Common myeloid progenitor, CD34-positive (primary cell): ENCODE results near the gene MAP3K2.

Experiments
- CTCF ChIA-PET: fragments of 350-600 bp; sonication (Branson Sonifier 250); formaldehyde crosslinking; loops from one replicate; lab custom pipeline; 2021; ENCODE audit warnings: antibody characterized with exemption; lab: Charles Lee
- POLR2A ChIA-PET: fragments of 350-600 bp; sonication (Branson Sonifier 250); formaldehyde crosslinking; loops from one replicate; lab custom pipeline; 2021; ENCODE audit warnings: antibody characterized with exemption; lab: Charles Lee
- DNase-seq, 3 donors: peaks; one replicate each; pipeline versions ENCODE4 v3.0.0 to v3.0.0-alpha.2; 2013
- H3K27ac ChIP-seq, 2 experiments: 1 replicate in 1 of 2; 2 replicates in 1 of 2; pipeline ENCODE4 v1.7.0; 2013; ENCODE audit warnings: inconsistent platforms in 2 of 2, low read length in 2 of 2, mild to moderate bottlenecking in 2 of 2, low read depth in 1 of 2, moderate library complexity in 1 of 2; ENCODE audit not compliant: severe bottlenecking in 2 of 2, insufficient read depth in 1 of 2, poor library complexity in 1 of 2
- H3K27me3 ChIP-seq, 5 experiments: replicated peaks in 2 of 5; 1 replicate in 3 of 5; 2 replicates in 2 of 5; pipeline versions ENCODE4 v1.6.1 to v1.7.0; 2013; ENCODE audit warnings: low read length in 4 of 5, mild to moderate bottlenecking in 2 of 5, moderate library complexity in 2 of 5, inconsistent platforms in 1 of 5; ENCODE audit not compliant: insufficient read depth in 5 of 5, control insufficient read depth in 4 of 5
- H3K36me3 ChIP-seq, 4 experiments: 1 replicate in 2 of 4; 2 replicates in 2 of 4; pipeline versions ENCODE4 v1.6.1 to v1.7.0; 2013; ENCODE audit warnings: low read length in 3 of 4, control low read depth in 1 of 4, mild to moderate bottlenecking in 1 of 4; ENCODE audit not compliant: control insufficient read depth in 4 of 4, insufficient read depth in 4 of 4
- H3K4me1 ChIP-seq, 4 experiments: 1 replicate in 3 of 4; 2 replicates in 1 of 4; pipeline versions ENCODE4 v1.6.1 to v1.7.1; 2013; ENCODE audit warnings: low read length in 3 of 4, mild to moderate bottlenecking in 3 of 4, control low read depth in 1 of 4, inconsistent platforms in 1 of 4, moderate library complexity in 1 of 4; ENCODE audit not compliant: control insufficient read depth in 4 of 4, insufficient read depth in 4 of 4; ENCODE audit errors: control extremely low read depth in 1 of 4
- H3K4me3 ChIP-seq, 7 experiments: 1 replicate in 4 of 7; 2 replicates in 3 of 7; pipeline versions ENCODE4 v1.5.1 to v1.7.0; 2013; ENCODE audit warnings: mild to moderate bottlenecking in 7 of 7, low read length in 6 of 7, moderate library complexity in 6 of 7, inconsistent platforms in 2 of 7, low read depth in 2 of 7, control low read depth in 1 of 7; ENCODE audit not compliant: insufficient read depth in 4 of 7, control insufficient read depth in 1 of 7; ENCODE audit errors: extremely low read depth in 1 of 7
- H3K9me3 ChIP-seq, 5 experiments: 1 replicate in 4 of 5; 2 replicates in 1 of 5; pipeline versions ENCODE4 v1.6.1 to v1.7.1; 2013; ENCODE audit warnings: low read length in 4 of 5, mild to moderate bottlenecking in 2 of 5, inconsistent platforms in 1 of 5, low read depth in 1 of 5, moderate library complexity in 1 of 5; ENCODE audit not compliant: control insufficient read depth in 4 of 5, insufficient read depth in 2 of 5; ENCODE audit errors: control extremely low read depth in 1 of 5
- WGBS: methylation state at CpG from one replicate; pipeline ENCODE4 v1.1.5; 2013; ENCODE audit not compliant: insufficient coverage; 5-methylcytosine and 5-hydroxymethylcytosine counted together

Gene MAP3K2

DNA sequence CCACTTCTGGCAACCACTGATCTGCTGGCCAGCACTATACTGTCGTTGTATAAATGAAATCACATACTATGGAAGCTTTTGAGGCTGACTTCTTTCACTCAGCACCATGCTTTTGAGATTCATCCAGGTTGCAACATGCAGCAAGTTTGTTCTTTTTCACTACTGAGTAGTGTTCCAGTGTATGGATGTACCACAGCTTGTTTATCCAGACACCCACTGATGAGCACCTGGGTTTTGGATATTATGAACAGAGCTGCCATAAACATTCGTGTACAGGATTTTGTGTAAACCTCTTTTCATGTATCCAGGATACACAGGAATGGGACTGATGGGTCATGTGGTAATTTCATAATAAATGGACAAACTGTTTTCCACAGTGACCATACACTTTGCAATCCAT is 104.5 kb downstream of the MAP3K2 start:
- 100% methylated on average over 1 of the region's 2 CpGs for WGBS
- CTCF ChIA-PET: no interaction called here
- no peak overlapping the region for H3K27ac ChIP-seq
- H3K4me1 ChIP-seq: no peaks in the 10 kb centered on the region
- no peaks in the 10 kb centered on the region for H3K27me3 ChIP-seq
- peaks cover 27 to 91% (median 70%) of the 10 kb centered on the region in 4 experiments for H3K36me3 ChIP-seq
- DNase-seq: no peak
- POLR2A ChIA-PET: interaction anchor here (0.7 kb wide), 1 partner anchor 9 kb away, joined by 3 read pairs; no protein-coding TSS in a partner anchor
- peaks cover 0 to 12% (median 6%) of the 10 kb centered on the region in 5 experiments for H3K9me3 ChIP-seq
- H3K4me3 ChIP-seq: no peak overlapping the region

DNA sequence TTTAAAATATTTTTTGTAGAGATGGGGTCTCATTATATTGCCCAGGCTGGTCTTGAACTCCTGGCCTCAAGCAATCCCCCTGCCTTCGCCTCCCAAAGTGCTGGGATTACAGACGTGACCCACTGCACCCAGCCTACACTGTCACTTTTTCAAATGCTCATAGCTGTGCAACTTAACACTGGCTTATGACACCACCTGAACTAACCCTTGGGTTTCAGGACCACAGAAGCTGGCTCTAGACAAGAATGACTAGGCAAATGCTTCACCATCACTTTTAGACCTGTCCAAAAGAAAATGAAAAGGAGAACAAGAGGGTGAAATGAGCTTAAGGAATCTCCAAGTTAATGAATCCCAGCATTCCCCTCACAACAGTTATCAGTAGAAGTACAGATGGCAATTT is 107.1 kb downstream of the MAP3K2 start:
- Histone ChIP-seq H3K27me3 (no peaks in the 10 kb centered on the region), H3K9me3 (peaks cover 0 to 12% (median 6%) of the 10 kb centered on the region in 5 experiments), H3K4me1 (no peaks in the 10 kb centered on the region), H3K4me3 (no peak overlapping the region), H3K27ac (no peak overlapping the region), H3K36me3 (peaks cover 32 to 91% (median 64%) of the 10 kb centered on the region in 4 experiments)
- DNase-seq: no peak
- CTCF ChIA-PET: interaction anchor here (1.1 to 2.8 kb wide), 2 partner anchors 11 to 83 kb away, joined by 3 to 7 read pairs; no protein-coding TSS in a partner anchor
- WGBS: 100% methylated on average over 1 of the region's 2 CpGs
- POLR2A ChIA-PET: no interaction called here

DNA sequence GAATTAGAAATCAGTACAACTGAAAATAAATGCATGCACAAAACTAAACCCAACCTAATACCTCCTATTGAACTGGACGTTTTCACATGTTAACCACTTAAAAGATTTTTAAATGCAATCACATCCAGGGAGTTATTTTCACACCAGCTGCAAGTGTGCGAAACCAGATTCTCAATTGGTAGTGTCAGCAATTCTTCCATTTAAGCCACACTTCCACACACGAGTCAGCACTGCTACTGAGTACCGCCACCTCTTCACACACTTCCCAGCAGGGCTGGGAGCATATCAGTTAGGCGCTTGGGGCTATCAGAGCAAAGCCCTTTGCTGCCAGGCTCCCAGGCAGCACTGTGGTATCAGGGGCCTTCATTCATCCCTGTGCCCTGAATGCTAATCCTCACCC is 108.0 kb downstream of the MAP3K2 start:
- DNase-seq: no peak
- Histone ChIP-seq H3K27ac (no peak overlapping the region), H3K4me3 (no peak overlapping the region), H3K4me1 (no peaks in the 10 kb centered on the region), H3K27me3 (no peaks in the 10 kb centered on the region), H3K9me3 (peaks cover 0 to 12% (median 6%) of the 10 kb centered on the region in 5 experiments), H3K36me3 (peaks cover 31 to 92% (median 69%) of the 10 kb centered on the region in 4 experiments)
- ChIA-PET POLR2A (no interaction called here), CTCF (interaction anchor here (2.8 kb wide), 1 partner anchor 10 kb away, joined by 7 read pairs; no protein-coding TSS in a partner anchor)
- 93% methylated on average over 5 of the region's 5 CpGs for WGBS

DNA sequence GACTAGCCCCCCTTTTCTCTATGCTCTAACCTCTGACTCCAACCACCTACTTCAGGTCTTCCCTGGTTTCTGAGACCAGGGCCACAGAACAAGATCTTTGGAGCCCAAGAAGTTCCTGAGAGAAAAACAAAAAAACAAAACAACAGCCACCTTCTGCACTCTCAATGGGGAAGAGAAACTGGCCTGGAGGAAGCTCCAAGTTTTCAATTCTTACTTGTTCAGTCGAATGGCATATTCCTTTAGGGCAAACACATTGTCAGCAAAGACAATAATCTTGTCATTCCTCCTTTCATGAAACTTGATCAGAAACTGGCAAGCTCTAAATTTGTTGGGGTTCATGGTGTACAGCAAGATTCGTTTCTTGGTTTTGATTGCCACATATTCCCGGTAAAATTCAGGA is 108.8 kb downstream of the MAP3K2 start:
- Histone ChIP-seq H3K4me3 (no peak overlapping the region), H3K4me1 (no peaks in the 10 kb centered on the region), H3K36me3 (peaks cover 25 to 90% (median 68%) of the 10 kb centered on the region in 4 experiments), H3K27ac (no peak overlapping the region), H3K27me3 (no peaks in the 10 kb centered on the region), H3K9me3 (peaks cover 0 to 7% (median 2%) of the 10 kb centered on the region in 5 experiments)
- no peak for DNase-seq
- WGBS: 100% methylated on average over 3 of the region's 3 CpGs
- POLR2A ChIA-PET: interaction anchor here (0.6 kb wide), 1 partner anchor 250 kb away, joined by 13 read pairs; no protein-coding TSS in a partner anchor
- CTCF ChIA-PET: interaction anchor here (1.1 to 2.8 kb wide), 2 partner anchors 9 to 11 kb away, joined by 3 to 7 read pairs; no protein-coding TSS in a partner anchor

DNA sequence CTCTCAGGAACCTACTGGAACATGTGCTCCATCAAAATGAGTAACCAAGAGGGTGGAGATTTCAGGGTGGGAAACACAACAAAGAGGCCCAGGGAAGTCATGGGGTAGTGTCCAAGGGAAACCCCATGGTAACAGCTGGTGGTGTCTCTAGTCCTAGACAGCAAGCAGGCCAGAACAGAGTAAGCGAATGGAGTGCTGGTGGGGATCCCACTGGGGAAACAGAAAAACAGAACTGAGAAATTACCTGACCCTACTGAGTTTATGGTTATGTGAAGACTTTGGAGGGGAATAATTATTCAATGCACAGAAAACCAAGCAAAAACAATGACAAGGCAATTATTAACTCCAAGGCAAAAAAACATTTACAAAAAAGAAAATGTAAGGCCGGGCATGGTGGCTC is 110.7 kb downstream of the MAP3K2 start:
- Histone ChIP-seq H3K27ac (peak overlapping the region in 1 of 2 experiments; percentile 11), H3K4me3 (no peak overlapping the region), H3K36me3 (peaks cover 18 to 90% (median 64%) of the 10 kb centered on the region in 4 experiments), H3K9me3 (no peaks in the 10 kb centered on the region), H3K4me1 (no peaks in the 10 kb centered on the region), H3K27me3 (no peaks in the 10 kb centered on the region)
- CTCF ChIA-PET: interaction anchor here (0.9 kb wide), 1 partner anchor 24 kb away, joined by 3 read pairs; no protein-coding TSS in a partner anchor
- no CpG with 5 or more reads among the region's 2 CpGs for WGBS
- POLR2A ChIA-PET: no interaction called here
- no peak for DNase-seq

DNA sequence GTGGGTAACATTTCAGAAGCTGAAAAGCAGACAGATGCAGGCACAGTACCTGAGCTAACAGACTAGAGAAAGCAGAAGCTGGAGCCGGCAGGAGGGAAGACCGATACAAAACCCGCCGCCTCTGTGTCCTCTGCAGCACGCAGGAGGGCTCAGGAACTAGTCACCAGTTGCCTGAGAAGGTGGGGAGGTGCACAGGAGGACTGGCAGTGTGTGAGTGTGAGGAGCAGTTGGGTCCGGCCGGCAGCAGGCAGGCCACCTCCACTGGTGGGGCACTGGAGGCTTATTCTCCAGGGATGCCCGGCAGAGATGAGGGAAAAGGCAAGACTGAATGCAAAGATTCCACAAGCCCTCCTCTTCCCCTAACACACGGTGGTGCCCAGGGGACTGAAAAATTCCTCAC is 112.0 kb downstream of the MAP3K2 start:
- 100% methylated on average over 4 of the region's 9 CpGs for WGBS
- ChIA-PET CTCF (no interaction called here), POLR2A (no interaction called here)

DNA sequence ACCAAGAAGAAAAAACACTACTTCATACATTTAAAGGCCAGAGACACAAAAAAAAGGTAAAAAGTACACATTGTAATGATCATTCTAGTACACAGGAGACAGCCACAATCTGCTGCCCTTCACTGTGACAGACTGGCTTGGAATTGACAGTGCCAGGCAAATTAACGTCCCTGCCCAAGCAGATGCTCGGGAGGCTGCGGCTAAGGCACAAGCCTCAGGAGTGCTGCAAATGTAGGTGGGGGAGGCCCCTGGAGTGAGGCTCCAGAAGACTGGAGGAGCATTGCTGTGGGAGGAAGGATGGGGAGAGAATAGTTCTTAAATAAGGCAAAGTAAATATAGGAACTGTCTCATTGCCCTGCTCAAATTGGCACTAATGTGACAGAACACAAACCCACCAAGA is 112.4 kb downstream of the MAP3K2 start:
- WGBS: 100% methylated on average over 3 of the region's 3 CpGs
- H3K27ac ChIP-seq: no peak overlapping the region
- no peak overlapping the region for H3K4me3 ChIP-seq
- H3K27me3 ChIP-seq: no peaks in the 10 kb centered on the region
- DNase-seq: no peak
- H3K4me1 ChIP-seq: no peaks in the 10 kb centered on the region
- ChIA-PET CTCF (no interaction called here), POLR2A (no interaction called here)
- H3K9me3 ChIP-seq: no peaks in the 10 kb centered on the region
- H3K36me3 ChIP-seq: peaks cover 26 to 93% (median 69%) of the 10 kb centered on the region in 4 experiments

More for the DNA sequence above, 112.0 kb downstream of the MAP3K2 start:
- Histone ChIP-seq H3K27me3 (no peaks in the 10 kb centered on the region), H3K27ac (no peak overlapping the region), H3K9me3 (no peaks in the 10 kb centered on the region), H3K4me3 (no peak overlapping the region), H3K4me1 (no peaks in the 10 kb centered on the region), H3K36me3 (peaks cover 22 to 92% (median 66%) of the 10 kb centered on the region in 4 experiments)
- DNase-seq: no peak
